Measurements from ENCODE around the gene AQP4.

The AQP4 gene, protein sequence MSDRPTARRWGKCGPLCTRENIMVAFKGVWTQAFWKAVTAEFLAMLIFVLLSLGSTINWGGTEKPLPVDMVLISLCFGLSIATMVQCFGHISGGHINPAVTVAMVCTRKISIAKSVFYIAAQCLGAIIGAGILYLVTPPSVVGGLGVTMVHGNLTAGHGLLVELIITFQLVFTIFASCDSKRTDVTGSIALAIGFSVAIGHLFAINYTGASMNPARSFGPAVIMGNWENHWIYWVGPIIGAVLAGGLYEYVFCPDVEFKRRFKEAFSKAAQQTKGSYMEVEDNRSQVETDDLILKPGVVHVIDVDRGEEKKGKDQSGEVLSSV

DNA sequence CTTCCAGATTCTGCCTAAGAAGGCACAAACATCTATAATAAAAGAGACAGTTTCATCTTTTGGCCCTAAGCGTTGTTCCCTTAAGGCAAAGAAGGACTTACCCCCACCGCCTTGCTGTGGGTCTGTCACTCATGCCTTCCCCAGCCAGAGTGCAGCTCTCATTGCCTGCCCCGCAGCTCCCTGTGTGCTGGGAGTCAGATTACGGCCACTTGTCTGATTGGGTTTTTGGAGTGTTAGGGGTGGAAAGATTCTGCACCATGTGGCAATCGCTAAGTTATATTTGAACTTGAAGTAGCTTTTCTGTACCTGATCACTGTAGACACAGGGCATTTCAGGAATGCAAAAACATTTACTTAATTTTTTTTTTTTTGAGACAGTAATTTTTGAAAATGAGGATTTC is at the start of gene AQP4:
TSS of gene AQP4 (minus strand) at position 151 of the 400 bp plus-strand sequence. CDS start at position 133, 18 bp downstream.
- no peaks in the 10 kb centered on the region for H3K36me3 Mint-ChIP-seq (ENCODE audit: low read depth)
- H3K27ac Mint-ChIP-seq, result no peak within 1 kb of the TSS
- intact Hi-C loops (cut with micrococcal nuclease), result no loop called here
- H3K27me3 Mint-ChIP-seq, result peaks cover 51% of the 10 kb centered on the region
- H3K4me3 Mint-ChIP-seq, result no peak within 1 kb of the TSS
- no peaks in the 10 kb centered on the region for H3K9me3 Mint-ChIP-seq
- peaks cover 11% of the 10 kb centered on the region for H3K4me1 Mint-ChIP-seq (ENCODE audit: low read depth)

DNA sequence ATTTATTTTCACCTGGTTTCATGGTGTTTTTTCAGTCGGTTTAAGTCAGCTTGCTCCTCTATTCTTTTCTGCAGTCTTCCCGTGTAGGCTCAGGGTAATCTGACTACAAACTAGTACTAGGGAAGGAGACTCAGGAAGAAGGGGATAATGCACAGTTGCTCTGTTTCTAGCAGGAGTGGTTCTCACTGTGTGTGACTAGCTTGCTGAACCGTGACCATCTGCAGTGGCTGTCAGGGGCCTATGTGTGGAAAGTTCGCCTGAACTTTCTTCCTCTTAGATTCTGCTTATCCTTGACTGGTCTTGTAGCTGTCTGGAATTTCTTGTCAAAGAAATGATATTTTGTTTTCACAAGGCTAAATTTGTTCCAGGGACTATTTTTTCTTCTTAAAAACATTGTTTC is 46.3 kb upstream of the AQP4 start:
- intact Hi-C loops (cut with micrococcal nuclease), result no loop called here
- Mint-ChIP-seq H3K27ac (no peak overlapping the region), H3K4me3 (no peak overlapping the region), H3K9me3 (no peaks in the 10 kb centered on the region), H3K27me3 (peaks cover 2% of the 10 kb centered on the region), H3K4me1 (ENCODE audit: low read depth) (no peaks in the 10 kb centered on the region), H3K36me3 (ENCODE audit: low read depth) (no peaks in the 10 kb centered on the region)

DNA sequence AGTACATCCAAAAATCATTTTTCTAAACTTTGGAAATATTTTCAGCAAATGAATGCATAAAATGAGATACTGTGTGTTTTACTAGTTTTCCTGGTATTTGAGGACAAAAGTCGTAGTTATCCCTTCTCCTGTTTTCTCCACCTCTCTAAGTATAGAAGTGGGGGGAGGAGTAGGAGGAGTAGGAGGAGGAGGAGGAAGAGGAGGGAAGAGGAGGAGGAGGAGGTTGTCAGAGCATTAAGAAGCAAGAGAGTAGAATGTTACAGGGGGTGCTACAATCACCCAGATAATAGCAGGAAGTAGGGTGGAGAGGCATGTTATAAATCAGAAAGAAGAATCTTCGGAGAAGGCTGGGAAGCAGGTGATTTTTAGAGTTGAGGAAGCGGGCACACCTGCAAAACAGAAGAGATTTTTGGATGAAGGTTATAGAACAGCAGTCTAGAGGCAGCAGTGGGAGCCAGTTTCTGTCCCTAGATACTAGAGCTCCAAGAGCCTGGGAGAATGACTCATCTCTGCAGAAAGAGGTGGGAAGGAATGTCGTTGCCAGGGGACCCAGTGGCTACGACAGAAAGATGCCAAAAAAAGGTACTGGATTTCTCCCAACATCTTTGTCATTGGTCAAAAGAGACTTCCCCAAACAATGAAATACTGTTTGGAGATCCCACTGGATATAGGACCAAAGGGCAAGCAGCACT is 44.2 kb upstream of the AQP4 start:
- peaks cover 2% of the 10 kb centered on the region for H3K27me3 Mint-ChIP-seq
- H3K36me3 Mint-ChIP-seq (ENCODE audit: low read depth), result no peaks in the 10 kb centered on the region
- H3K9me3 Mint-ChIP-seq, result no peaks in the 10 kb centered on the region
- H3K27ac Mint-ChIP-seq, result no peak overlapping the region
- no peaks in the 10 kb centered on the region for H3K4me1 Mint-ChIP-seq (ENCODE audit: low read depth)
- no peak overlapping the region for H3K4me3 Mint-ChIP-seq
- intact Hi-C loops (cut with micrococcal nuclease), result no loop called here

DNA sequence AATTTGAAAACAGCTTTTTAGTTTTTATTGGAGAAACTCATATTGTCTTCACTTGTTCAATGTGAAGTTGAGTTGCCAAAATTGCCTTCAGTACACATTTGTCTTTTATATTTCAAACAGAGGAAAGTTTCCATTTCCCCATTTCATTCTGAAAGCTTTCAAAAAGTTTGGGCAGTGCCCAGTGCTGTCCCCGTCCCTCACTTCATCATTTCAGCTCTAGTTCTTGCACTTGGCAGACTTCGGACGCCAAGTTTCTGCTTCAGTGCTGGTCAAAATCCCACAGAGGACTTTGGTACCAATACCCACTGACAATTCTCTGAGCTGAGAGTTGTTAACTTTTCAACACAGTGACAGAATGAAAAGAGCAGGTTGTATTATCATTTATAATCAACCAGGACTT is 43.4 kb upstream of the AQP4 start:
- no peaks in the 10 kb centered on the region for H3K4me1 Mint-ChIP-seq (ENCODE audit: low read depth)
- H3K27ac Mint-ChIP-seq, result no peak overlapping the region
- H3K9me3 Mint-ChIP-seq, result peaks cover 8% of the 10 kb centered on the region
- intact Hi-C loops (cut with micrococcal nuclease), result no loop called here
- no peaks in the 10 kb centered on the region for H3K36me3 Mint-ChIP-seq (ENCODE audit: low read depth)
- no peaks in the 10 kb centered on the region for H3K27me3 Mint-ChIP-seq
- H3K4me3 Mint-ChIP-seq, result no peak overlapping the region

DNA sequence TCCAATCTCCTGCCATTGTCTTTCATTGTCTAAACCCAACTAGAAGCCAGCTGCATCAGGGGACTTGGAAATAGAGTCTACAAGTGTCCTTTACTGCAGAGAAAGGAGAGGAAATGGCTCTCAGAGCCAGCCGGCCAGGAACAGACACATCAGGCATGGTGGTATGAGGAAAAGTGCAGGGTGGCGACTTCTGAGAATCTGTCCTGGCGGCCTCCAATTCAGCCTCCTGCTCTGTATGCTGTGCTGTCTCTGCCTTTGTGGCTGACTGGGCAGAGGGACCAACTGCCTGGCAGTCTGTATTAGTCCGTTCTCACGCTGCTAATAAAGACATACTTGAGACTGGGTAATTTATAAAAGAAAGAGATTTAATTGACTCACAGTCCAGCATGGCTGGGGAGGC is 36.8 kb upstream of the AQP4 start:
- H3K4me1 Mint-ChIP-seq (ENCODE audit: low read depth), result no peaks in the 10 kb centered on the region

DNA sequence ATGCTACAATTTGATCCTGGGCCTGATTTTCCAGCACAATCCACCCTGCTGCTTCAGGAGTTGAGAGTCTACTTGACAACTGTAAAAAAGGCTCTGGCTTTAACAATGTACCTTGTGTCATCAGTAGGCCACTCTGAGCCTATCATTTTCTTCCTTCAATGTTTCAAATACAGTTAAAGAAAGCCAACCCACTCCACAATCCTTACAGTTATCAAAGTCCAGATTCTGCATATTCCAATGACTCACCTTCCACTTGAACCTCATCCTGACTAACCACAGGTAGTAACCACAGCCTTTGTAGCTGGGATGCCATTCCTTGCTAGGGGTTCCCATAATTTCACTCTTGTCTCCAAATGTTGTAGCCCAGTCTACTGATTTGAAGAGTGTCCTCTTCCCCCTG is 35.5 kb upstream of the AQP4 start:
- intact Hi-C loops (cut with micrococcal nuclease), result no loop called here
- Mint-ChIP-seq H3K4me1 (ENCODE audit: low read depth) (no peaks in the 10 kb centered on the region), H3K27ac (no peak overlapping the region), H3K4me3 (no peak overlapping the region), H3K9me3 (peaks cover 32% of the 10 kb centered on the region), H3K36me3 (ENCODE audit: low read depth) (no peaks in the 10 kb centered on the region), H3K27me3 (no peaks in the 10 kb centered on the region)

More for the DNA sequence above, 36.8 kb upstream of the AQP4 start:
- Mint-ChIP-seq H3K4me3 (no peak overlapping the region), H3K36me3 (ENCODE audit: low read depth) (no peaks in the 10 kb centered on the region), H3K27me3 (no peaks in the 10 kb centered on the region), H3K27ac (no peak overlapping the region), H3K9me3 (peaks cover 32% of the 10 kb centered on the region)
- intact Hi-C loops (cut with micrococcal nuclease), result no loop called here

DNA sequence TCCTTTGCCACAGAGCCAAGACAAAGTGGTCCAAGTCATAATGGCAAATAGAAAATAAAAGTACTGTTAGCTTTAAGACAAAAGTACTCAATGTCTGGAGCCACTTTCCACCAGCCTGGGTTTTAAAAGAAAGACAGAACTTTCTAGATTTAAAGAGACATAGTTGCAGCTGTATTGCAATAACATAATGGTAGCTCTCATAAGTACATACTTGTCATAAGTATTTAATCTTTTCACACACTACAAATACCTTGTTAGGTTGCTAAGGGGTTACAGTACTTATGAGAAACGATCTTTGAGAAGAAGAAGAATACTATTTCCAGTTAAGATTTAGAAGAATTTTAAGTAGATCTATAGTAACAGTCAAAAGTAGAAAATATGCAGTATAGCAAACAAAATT is 28.9 kb upstream of the AQP4 start:
- peaks cover 1% of the 10 kb centered on the region for H3K27me3 Mint-ChIP-seq
- H3K27ac Mint-ChIP-seq, result no peak overlapping the region
- H3K36me3 Mint-ChIP-seq (ENCODE audit: low read depth), result no peaks in the 10 kb centered on the region
- H3K4me1 Mint-ChIP-seq (ENCODE audit: low read depth), result no peaks in the 10 kb centered on the region
- H3K9me3 Mint-ChIP-seq, result no peaks in the 10 kb centered on the region
- H3K4me3 Mint-ChIP-seq, result no peak overlapping the region
- intact Hi-C loops (cut with micrococcal nuclease), result no loop called here

DNA sequence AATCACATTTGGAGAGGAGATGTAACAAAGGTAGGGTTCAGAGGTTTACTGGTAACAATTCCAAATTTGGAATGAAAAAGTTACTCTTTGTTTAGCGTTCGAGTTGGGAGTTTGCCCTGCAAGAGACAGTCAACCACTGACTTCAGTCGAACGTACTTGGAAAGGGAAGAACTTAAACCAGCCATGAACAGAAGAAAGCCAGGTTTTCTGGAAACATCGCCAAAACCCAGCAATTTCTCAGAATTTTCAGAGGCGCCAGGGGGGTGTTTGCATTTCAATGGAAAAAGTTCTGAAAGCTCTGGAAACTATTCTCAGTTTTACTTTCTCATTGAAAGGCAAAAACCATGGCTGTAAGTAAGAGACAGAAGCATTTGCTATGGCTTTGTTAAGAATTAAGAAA is 28.5 kb upstream of the AQP4 start:
- Mint-ChIP-seq H3K4me1 (ENCODE audit: low read depth) (no peaks in the 10 kb centered on the region), H3K27ac (no peak overlapping the region), H3K36me3 (ENCODE audit: low read depth) (no peaks in the 10 kb centered on the region), H3K4me3 (no peak overlapping the region), H3K27me3 (peaks cover 1% of the 10 kb centered on the region), H3K9me3 (no peaks in the 10 kb centered on the region)
- intact Hi-C loops (cut with micrococcal nuclease), result no loop called here

DNA sequence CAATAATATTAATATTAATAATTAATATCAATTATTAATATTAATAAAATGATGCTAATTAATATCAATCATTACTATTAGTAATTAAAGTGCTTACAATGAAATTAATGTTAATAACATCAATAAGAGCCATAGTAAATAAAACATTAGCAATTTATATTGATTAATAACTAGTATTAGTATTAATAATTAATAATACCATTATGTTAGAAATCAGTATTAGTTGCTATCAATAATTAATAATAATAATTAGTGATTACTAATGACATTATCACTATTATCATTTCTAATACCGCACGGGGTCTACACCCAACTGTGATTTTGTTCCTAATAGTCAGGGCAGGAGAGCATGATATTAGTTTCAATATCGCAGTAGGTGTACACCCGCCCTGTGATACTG is 22.8 kb upstream of the AQP4 start:
- H3K4me3 Mint-ChIP-seq, result no peak overlapping the region

DNA sequence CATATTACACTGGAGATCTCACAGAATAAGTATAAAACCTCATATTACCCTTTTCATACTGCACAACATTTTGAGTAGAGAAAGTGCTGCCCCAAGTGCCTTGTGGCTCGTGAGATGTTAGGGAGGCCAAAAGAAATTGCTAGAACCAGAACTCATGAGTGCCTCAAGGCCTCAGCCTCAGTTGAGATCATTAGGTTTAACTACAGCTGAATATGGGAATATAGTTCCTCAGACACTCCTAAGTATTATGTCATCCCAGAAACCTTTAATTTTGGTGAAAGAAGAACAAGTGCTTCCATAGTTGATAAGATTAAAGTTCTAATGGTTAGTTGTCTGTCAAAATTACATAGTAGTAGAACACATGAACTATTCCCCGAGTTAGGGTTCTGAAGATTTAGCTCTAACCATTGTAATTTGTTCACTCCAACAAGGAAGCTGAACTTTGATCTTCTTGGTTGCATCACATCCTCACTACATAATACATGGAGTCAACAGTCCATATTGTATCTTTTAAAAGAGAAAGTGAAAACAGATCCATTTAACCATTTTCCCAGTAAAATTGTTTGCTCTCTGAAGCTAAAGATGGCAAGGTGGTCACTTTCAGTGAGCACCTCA is 9.6 kb upstream of the AQP4 start:
- Mint-ChIP-seq H3K27ac (no peak overlapping the region), H3K4me3 (no peak overlapping the region), H3K4me1 (ENCODE audit: low read depth) (peaks cover under 1% of the 10 kb centered on the region), H3K27me3 (no peaks in the 10 kb centered on the region), H3K36me3 (ENCODE audit: low read depth) (no peaks in the 10 kb centered on the region), H3K9me3 (no peaks in the 10 kb centered on the region)
- intact Hi-C loops (cut with micrococcal nuclease), result no loop called here

More for the DNA sequence above, 22.8 kb upstream of the AQP4 start:
- intact Hi-C loops (cut with micrococcal nuclease), result no loop called here
- no peaks in the 10 kb centered on the region for H3K4me1 Mint-ChIP-seq (ENCODE audit: low read depth)
- H3K27ac Mint-ChIP-seq, result no peak overlapping the region
- no peaks in the 10 kb centered on the region for H3K36me3 Mint-ChIP-seq (ENCODE audit: low read depth)
- H3K27me3 Mint-ChIP-seq, result no peaks in the 10 kb centered on the region
- H3K9me3 Mint-ChIP-seq, result no peaks in the 10 kb centered on the region

DNA sequence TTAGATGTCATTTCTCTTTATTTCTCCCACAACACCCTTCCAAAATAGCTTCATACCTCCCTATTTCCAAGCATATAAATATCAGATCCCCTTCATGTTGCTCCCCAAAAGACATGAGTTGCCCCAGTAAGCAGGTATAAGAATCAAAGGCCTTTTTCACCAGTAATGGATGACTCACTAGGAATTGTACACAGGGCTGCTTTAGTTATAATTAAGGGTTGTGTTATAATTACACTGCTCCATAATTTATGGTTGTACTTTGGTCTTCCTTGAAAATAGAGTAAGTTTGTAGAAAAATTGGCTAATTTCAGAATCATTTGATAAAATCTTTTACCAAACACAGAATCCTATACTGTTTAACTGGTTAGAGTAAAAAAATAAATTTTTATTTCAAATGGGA is 8.8 kb upstream of the AQP4 start:
- H3K27ac Mint-ChIP-seq, result no peak overlapping the region
- intact Hi-C loops (cut with micrococcal nuclease), result no loop called here
- H3K9me3 Mint-ChIP-seq, result no peaks in the 10 kb centered on the region
- no peaks in the 10 kb centered on the region for H3K27me3 Mint-ChIP-seq
- H3K4me3 Mint-ChIP-seq, result no peak overlapping the region
- H3K36me3 Mint-ChIP-seq (ENCODE audit: low read depth), result no peaks in the 10 kb centered on the region
- peaks cover 7% of the 10 kb centered on the region for H3K4me1 Mint-ChIP-seq (ENCODE audit: low read depth)

DNA sequence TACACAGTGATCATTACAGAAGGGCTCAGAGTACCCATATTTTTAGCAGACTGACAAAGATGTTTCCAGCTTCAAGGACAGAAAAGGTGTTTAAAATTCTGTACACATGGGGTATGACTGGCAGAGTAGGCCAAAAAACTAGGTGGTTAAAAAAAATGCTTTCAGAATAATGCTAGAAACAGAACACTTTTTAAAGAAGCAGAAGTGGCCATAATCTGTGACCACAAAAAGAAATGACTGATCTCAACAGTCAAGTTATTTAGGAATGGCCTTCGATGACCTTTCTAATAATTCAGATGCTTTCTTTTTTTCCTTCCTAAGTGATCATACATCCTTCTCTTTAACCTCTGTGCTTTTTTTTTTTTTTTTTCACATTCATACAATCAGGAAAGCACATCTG is 4.1 kb upstream of the AQP4 start:
- Mint-ChIP-seq H3K4me3 (no peak overlapping the region), H3K27ac (no peak overlapping the region), H3K4me1 (ENCODE audit: low read depth) (peaks cover 7% of the 10 kb centered on the region), H3K27me3 (peaks cover 18% of the 10 kb centered on the region), H3K9me3 (no peaks in the 10 kb centered on the region), H3K36me3 (ENCODE audit: low read depth) (no peaks in the 10 kb centered on the region)
- intact Hi-C loops (cut with micrococcal nuclease), result no loop called here

DNA sequence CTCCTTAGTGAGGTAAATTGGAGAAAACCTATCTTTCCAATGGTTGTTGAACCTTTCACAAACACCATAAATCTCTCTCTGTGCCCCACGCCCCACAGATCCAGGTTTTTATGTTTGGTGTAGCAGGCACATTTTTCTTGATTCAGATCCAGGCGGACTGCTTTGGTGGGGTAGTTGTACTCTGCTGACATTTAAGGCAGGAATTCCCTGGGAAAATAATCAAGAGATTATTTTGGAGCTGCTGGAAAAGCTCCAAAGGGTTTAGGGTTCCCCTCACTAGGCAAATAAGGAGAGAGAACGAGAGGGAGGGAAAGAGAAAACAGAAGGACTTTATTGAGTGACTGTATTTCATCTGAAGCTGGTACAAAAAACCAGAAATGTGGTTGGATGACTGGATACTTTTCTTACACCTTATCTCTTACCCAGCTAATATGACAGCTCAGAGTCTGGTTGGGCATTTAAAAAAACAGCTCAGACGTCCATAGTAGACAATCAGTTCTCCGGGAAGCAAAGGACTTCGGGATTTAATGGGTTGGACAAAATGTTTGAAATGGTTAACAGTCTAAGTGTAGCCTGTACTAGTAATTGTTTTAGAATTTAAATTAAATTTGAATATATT is 3.6 kb upstream of the AQP4 start:
- Mint-ChIP-seq H3K27ac (no peak overlapping the region), H3K27me3 (peaks cover 24% of the 10 kb centered on the region), H3K36me3 (ENCODE audit: low read depth) (no peaks in the 10 kb centered on the region), H3K9me3 (no peaks in the 10 kb centered on the region), H3K4me1 (ENCODE audit: low read depth) (peaks cover 7% of the 10 kb centered on the region), H3K4me3 (no peak overlapping the region)
- intact Hi-C loops (cut with micrococcal nuclease), result no loop called here

DNA sequence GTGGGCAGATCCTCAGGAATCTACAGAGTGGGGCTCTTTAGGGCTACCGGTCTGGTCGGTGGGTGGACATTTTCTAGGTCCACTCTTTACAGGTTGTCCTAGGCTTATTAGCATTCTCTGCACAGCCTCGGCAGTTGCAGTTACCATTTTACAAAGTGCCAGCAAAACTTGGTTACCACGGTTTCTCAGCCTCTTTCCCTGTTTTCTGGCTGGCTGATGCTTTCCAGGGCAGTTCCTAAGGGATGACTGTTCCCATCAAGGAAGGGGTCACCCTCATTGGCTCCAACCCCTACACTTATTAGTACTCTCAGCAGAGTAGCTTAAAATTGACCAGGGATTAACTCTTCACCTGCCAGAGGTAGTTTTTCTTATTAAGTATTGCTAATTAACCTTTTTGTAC is 2.0 kb upstream of the AQP4 start:
- intact Hi-C loops (cut with micrococcal nuclease), result no loop called here
- peaks cover 39% of the 10 kb centered on the region for H3K27me3 Mint-ChIP-seq
- H3K27ac Mint-ChIP-seq, result no peak overlapping the region
- H3K4me1 Mint-ChIP-seq (ENCODE audit: low read depth), result peaks cover 11% of the 10 kb centered on the region
- H3K36me3 Mint-ChIP-seq (ENCODE audit: low read depth), result no peaks in the 10 kb centered on the region
- no peak overlapping the region for H3K4me3 Mint-ChIP-seq
- H3K9me3 Mint-ChIP-seq, result no peaks in the 10 kb centered on the region

All from dendritic cell treated with granulocyte-macrophage colony-stimulating factor and Interleukin-4, amounts not matched to agents 40 ng/mL and 50 ng/mL, for 4 days (primary cell).